ENCODE results near the gene B3GAT1. TPM values are rescaled to one million over a fixed set of nuclear protein-coding genes. Genes with fewer than 3 reads are reported as not detected.

Gene B3GAT1
- total RNA-seq, 2 donors from 2014 or later, result 20.6 to 29.5 TPM

DNA sequence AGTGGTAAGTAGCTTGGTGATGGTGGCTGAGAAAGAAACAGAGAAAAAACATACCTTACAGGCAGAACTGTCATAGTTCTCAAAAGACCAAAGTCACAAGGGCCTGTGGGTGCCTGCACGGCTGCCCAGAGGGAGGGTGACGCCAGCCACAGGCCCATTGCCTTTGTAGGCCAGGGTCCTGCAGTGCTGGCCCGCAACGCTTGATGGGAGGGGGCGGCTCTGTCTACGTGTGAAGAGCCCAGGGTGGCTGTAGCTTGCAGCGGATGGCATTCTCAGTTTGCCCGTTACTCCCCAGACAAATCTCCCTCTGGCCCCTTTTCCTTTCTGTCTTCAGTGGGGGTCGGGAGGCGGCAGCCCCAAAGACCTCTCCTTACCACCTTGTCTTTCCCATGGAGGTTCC lies 24.7 kb upstream of the B3GAT1 start:
- Mint-ChIP-seq H3K4me3 (no peak overlapping the region), H3K27me3 (ENCODE audit: insufficient read depth) (no peaks in the 10 kb centered on the region), H3K9me3 (peaks cover 1% of the 10 kb centered on the region), H3K36me3 (ENCODE audit: low read depth) (no peaks in the 10 kb centered on the region), H3K4me1 (no peaks in the 10 kb centered on the region), H3K27ac (no peak overlapping the region)
- no peaks in the 10 kb centered on the region for H3K9me3 ChIP-seq (ENCODE audit: control insufficient read depth, low read length)
- TF ChIP-seq, protein P1, sequence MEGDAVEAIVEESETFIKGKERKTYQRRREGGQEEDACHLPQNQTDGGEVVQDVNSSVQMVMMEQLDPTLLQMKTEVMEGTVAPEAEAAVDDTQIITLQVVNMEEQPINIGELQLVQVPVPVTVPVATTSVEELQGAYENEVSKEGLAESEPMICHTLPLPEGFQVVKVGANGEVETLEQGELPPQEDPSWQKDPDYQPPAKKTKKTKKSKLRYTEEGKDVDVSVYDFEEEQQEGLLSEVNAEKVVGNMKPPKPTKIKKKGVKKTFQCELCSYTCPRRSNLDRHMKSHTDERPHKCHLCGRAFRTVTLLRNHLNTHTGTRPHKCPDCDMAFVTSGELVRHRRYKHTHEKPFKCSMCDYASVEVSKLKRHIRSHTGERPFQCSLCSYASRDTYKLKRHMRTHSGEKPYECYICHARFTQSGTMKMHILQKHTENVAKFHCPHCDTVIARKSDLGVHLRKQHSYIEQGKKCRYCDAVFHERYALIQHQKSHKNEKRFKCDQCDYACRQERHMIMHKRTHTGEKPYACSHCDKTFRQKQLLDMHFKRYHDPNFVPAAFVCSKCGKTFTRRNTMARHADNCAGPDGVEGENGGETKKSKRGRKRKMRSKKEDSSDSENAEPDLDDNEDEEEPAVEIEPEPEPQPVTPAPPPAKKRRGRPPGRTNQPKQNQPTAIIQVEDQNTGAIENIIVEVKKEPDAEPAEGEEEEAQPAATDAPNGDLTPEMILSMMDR (conservative IDR thresholded peaks at IDR 0.05), result no peak
- H3K36me3 ChIP-seq (ENCODE audit: control insufficient read depth, insufficient read depth, low read length), result no peaks in the 10 kb centered on the region
- H3K27ac ChIP-seq (ENCODE audit: low read depth, low read length), result no peak overlapping the region
- 91 to 96% methylated on average over 8 to 10 of the region's 10 CpGs for WGBS, 2 experiments (ENCODE audit: insufficient coverage in 1 of 2, insufficient read length in 1 of 2)
- H3K9ac ChIP-seq (ENCODE audit: extremely low read depth, low read length, poor library complexity, severe bottlenecking), result no peak overlapping the region
- no peak overlapping the region for H3K4me3 ChIP-seq (ENCODE audit: low read length)
- no peaks in the 10 kb centered on the region for H3K4me1 ChIP-seq (ENCODE audit: control insufficient read depth, insufficient read depth, low read length)
- H3K27me3 ChIP-seq (ENCODE audit: control insufficient read depth, insufficient read depth, low read length, poor library complexity, severe bottlenecking), result no peaks in the 10 kb centered on the region
- no peak for DNase-seq

DNA sequence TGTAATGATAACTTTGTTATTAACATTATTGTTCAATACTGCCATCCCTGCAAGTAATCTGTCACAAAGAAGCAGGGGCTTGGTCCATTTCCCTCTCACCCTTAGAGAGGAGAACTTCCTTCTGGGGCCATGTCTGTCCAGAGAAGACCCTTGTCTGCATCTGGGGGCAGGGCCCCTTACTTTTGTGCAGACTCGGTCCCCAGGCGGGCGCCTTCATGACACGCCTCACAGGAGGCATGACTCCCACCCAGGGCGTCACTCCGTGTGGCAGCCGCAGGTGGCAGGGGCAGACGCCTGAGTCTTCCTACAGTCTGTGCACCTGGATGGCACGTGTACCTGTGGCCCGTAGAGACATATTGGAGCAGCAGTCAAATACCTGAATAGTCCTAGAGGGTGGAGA lies 21.8 kb upstream of the B3GAT1 start:
- 84 to 85% methylated on average over 9 to 10 of the region's 10 CpGs for WGBS, 2 experiments (ENCODE audit: insufficient coverage in 1 of 2, insufficient read length in 1 of 2)
- H3K4me3 Mint-ChIP-seq, result no peak overlapping the region
- H3K9me3 ChIP-seq (ENCODE audit: control insufficient read depth, low read length), result no peaks in the 10 kb centered on the region
- no peak overlapping the region for H3K4me3 ChIP-seq (ENCODE audit: low read length)
- TF ChIP-seq, protein P1 (conservative IDR thresholded peaks at IDR 0.05), result no peak
- no peaks in the 10 kb centered on the region for H3K27me3 Mint-ChIP-seq (ENCODE audit: insufficient read depth)
- H3K27me3 ChIP-seq (ENCODE audit: control insufficient read depth, insufficient read depth, low read length, poor library complexity, severe bottlenecking), result no peaks in the 10 kb centered on the region
- H3K36me3 ChIP-seq (ENCODE audit: control insufficient read depth, insufficient read depth, low read length), result no peaks in the 10 kb centered on the region
- no peak for DNase-seq
- no peak overlapping the region for H3K9ac ChIP-seq (ENCODE audit: extremely low read depth, low read length, poor library complexity, severe bottlenecking)
- no peak overlapping the region for H3K27ac Mint-ChIP-seq
- H3K9me3 Mint-ChIP-seq, result peaks cover 4% of the 10 kb centered on the region
- no peaks in the 10 kb centered on the region for H3K4me1 ChIP-seq (ENCODE audit: control insufficient read depth, insufficient read depth, low read length)
- no peak overlapping the region for H3K27ac ChIP-seq (ENCODE audit: low read depth, low read length)
- no peaks in the 10 kb centered on the region for H3K4me1 Mint-ChIP-seq
- H3K36me3 Mint-ChIP-seq (ENCODE audit: low read depth), result no peaks in the 10 kb centered on the region

DNA sequence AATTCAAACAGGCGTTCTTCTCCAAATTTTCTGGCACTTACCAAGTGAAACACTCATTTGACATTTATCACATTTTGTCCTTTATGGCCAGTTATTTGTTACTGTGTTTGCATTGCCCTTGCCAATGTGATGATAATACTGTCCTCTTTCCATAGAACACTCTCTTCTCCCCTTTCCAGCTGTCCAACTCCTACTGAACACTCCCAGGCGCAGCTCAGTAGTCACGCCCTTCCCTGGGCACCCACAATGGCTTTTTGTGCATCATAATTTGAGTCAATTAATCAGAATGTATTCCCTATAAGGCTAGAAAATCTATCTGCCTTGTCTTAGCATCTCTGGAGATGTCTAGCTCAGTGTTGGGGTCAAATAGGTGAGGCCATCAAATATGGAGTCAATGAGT lies 21.2 kb upstream of the B3GAT1 start:
- H3K27ac ChIP-seq (ENCODE audit: low read depth, low read length), result no peak overlapping the region
- H3K4me1 Mint-ChIP-seq, result no peaks in the 10 kb centered on the region
- H3K9me3 Mint-ChIP-seq, result peaks cover 4% of the 10 kb centered on the region
- H3K36me3 ChIP-seq (ENCODE audit: control insufficient read depth, insufficient read depth, low read length), result no peaks in the 10 kb centered on the region
- no peak overlapping the region for H3K27ac Mint-ChIP-seq
- no peak overlapping the region for H3K4me3 Mint-ChIP-seq
- no peaks in the 10 kb centered on the region for H3K4me1 ChIP-seq (ENCODE audit: control insufficient read depth, insufficient read depth, low read length)
- H3K27me3 Mint-ChIP-seq (ENCODE audit: insufficient read depth), result no peaks in the 10 kb centered on the region
- WGBS, 2 experiments (ENCODE audit: insufficient coverage in 1 of 2, insufficient read length in 1 of 2), result 85 to 97% methylated on average over 3 of the region's 3 CpGs
- DNase-seq, result no peak
- H3K9me3 ChIP-seq (ENCODE audit: control insufficient read depth, low read length), result no peaks in the 10 kb centered on the region
- no peaks in the 10 kb centered on the region for H3K36me3 Mint-ChIP-seq (ENCODE audit: low read depth)
- TF ChIP-seq, protein P1 (conservative IDR thresholded peaks at IDR 0.05), result no peak
- H3K4me3 ChIP-seq (ENCODE audit: low read length), result no peak overlapping the region
- no peaks in the 10 kb centered on the region for H3K27me3 ChIP-seq (ENCODE audit: control insufficient read depth, insufficient read depth, low read length, poor library complexity, severe bottlenecking)
- no peak overlapping the region for H3K9ac ChIP-seq (ENCODE audit: extremely low read depth, low read length, poor library complexity, severe bottlenecking)

Data from endodermal cell (in vitro differentiated cells).